ENCODE results near the gene FADS6.

The FADS6 gene

DNA sequence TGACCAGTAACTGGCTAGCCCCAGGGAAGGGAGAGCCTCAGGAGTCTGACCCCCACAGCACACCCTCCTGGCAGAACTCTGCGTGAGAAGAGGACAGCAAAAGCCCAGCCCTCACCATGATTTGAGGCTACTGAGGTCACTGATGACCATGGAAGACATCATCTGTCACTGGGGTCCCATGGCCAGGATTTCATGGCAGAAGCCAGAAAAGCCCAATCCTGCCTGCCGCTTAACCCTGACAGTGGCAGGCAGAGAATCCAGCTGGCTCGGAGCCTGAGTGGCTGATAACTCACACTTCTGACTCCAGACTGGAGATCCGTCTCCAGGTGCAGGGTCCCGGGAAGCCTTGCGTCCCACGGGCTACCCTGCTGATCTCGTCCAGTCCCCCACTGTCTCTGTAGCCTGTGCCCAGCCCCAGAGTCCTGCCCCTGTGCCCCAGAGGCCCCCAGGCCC, 51.3 kb downstream of the FADS6 start:
- Histone ChIP-seq H3K9me3 (ENCODE audit: control insufficient read depth in 1 of 2, low read length in 2 of 2) (no peaks in the 10 kb centered on the region), H3K4me1 (ENCODE audit: control insufficient read depth in 1 of 2, insufficient read depth in 2 of 2, low read length in 2 of 2) (peaks cover 4 to 17% of the 10 kb centered on the region in 2 donors), H3K27me3 (ENCODE audit: control insufficient read depth in 1 of 2, insufficient read depth in 2 of 2, low read length in 2 of 2) (peaks cover 0 to 6% of the 10 kb centered on the region in 2 donors), H3K9ac (ENCODE audit: low read depth in 1 of 2, low read length in 2 of 2) (no peak overlapping the region), H3K4me3 (ENCODE audit: low read depth in 1 of 2, low read length in 2 of 2) (peak overlapping the region in 1 of 2 donors; percentile 40), H3K36me3 (ENCODE audit: control insufficient read depth in 1 of 2, insufficient read depth in 2 of 2, low read length in 2 of 2) (peaks cover 0 to 3% of the 10 kb centered on the region in 2 donors), H3K27ac (ENCODE audit: low read depth, low read length) (no peak overlapping the region)

DNA sequence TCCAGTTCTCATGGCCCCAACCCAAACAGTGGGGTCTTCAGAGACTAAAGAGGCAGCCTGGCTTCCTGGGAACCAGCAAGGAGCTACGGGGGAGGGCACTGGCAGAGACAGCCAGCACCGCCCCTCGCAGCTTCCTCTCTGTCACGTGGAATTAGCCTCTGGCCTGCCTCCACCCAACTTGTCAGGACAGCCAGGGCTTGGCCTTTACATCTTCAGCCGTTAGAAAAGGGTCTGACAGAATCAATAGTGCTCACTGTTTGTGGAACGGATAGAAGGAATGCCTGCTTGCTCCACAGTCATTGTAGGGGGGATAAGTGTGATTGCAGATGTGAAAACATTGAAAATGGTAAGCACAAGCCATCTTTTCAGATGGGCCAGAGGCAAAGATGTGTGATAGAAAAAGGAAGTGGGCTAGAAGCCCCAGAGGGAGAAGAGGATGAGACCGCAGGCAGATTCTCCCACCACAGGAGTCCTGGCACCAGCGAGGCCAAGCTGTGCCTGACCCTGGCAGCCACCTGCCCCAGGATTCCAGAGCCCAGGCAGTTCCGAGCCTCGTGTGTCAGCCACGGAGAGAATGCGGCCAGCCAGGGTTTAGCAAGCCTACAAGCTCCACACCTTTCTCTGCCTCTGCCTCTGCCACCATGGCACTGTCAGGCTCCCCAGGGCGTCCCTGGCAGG, 52.3 kb downstream of the FADS6 start:
- H3K27ac ChIP-seq (ENCODE audit: low read depth, low read length) = no peak overlapping the region
- H3K9me3 ChIP-seq (ENCODE audit: control insufficient read depth in 1 of 2, low read length in 2 of 2) = no peaks in the 10 kb centered on the region
- H3K36me3 ChIP-seq (ENCODE audit: control insufficient read depth in 1 of 2, insufficient read depth in 2 of 2, low read length in 2 of 2) = peaks cover 6 to 7% of the 10 kb centered on the region in 2 donors
- H3K4me3 ChIP-seq (ENCODE audit: low read depth in 1 of 2, low read length in 2 of 2) = no peak overlapping the region
- no peak overlapping the region for H3K9ac ChIP-seq (ENCODE audit: low read depth in 1 of 2, low read length in 2 of 2)
- H3K4me1 ChIP-seq (ENCODE audit: control insufficient read depth in 1 of 2, insufficient read depth in 2 of 2, low read length in 2 of 2) = peaks cover 4 to 17% of the 10 kb centered on the region in 2 donors
- peaks cover 0 to 6% of the 10 kb centered on the region in 2 donors for H3K27me3 ChIP-seq (ENCODE audit: control insufficient read depth in 1 of 2, insufficient read depth in 2 of 2, low read length in 2 of 2)

- Histone ChIP-seq H3K4me3 (ENCODE audit: low read depth in 1 of 2, low read length in 2 of 2) (no peak overlapping the region), H3K27ac (ENCODE audit: low read depth, low read length) (no peak overlapping the region), H3K36me3 (ENCODE audit: control insufficient read depth in 1 of 2, insufficient read depth in 2 of 2, low read length in 2 of 2) (peaks cover 7 to 12% of the 10 kb centered on the region in 2 donors), H3K9me3 (ENCODE audit: control insufficient read depth in 1 of 2, low read length in 2 of 2) (no peaks in the 10 kb centered on the region), H3K27me3 (ENCODE audit: control insufficient read depth in 1 of 2, insufficient read depth in 2 of 2, low read length in 2 of 2) (peaks cover 0 to 6% of the 10 kb centered on the region in 2 donors), H3K4me1 (ENCODE audit: control insufficient read depth in 1 of 2, insufficient read depth in 2 of 2, low read length in 2 of 2) (peaks cover 4 to 17% of the 10 kb centered on the region in 2 donors), H3K9ac (ENCODE audit: low read depth in 1 of 2, low read length in 2 of 2) (no peak overlapping the region)
Measured at GRCh38 chr17:74839990-74840852, 53.2 kb downstream of the FADS6 start.

DNA sequence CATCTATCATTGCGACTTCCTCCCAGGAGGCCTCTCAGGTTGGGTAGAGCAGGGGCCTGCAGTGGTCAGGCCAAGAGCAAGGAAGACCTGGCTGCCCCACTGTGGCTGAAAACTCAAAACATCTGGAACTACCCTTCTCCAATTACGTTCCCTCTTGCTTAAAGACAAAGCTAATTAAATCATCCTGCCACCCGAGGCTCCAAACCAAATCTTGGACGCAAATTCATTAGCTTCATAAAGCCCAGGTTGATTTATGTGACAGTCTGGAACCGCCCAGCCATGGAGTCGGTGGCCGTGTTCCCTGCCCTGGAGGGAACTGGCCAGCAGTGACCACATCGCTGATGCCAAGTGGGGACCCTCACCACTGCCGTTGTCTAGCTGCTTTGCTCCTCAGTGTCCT, 55.2 kb downstream of the FADS6 start:
- Histone ChIP-seq H3K4me3 (ENCODE audit: low read depth in 1 of 2, low read length in 2 of 2) (no peak overlapping the region), H3K4me1 (ENCODE audit: control insufficient read depth in 1 of 2, insufficient read depth in 2 of 2, low read length in 2 of 2) (peaks cover 4 to 17% of the 10 kb centered on the region in 2 donors), H3K27me3 (ENCODE audit: control insufficient read depth in 1 of 2, insufficient read depth in 2 of 2, low read length in 2 of 2) (peaks cover 0 to 6% of the 10 kb centered on the region in 2 donors), H3K9ac (ENCODE audit: low read depth in 1 of 2, low read length in 2 of 2) (no peak overlapping the region), H3K27ac (ENCODE audit: low read depth, low read length) (no peak overlapping the region), H3K9me3 (ENCODE audit: control insufficient read depth in 1 of 2, low read length in 2 of 2) (no peaks in the 10 kb centered on the region), H3K36me3 (ENCODE audit: control insufficient read depth in 1 of 2, insufficient read depth in 2 of 2, low read length in 2 of 2) (peaks cover 7 to 12% of the 10 kb centered on the region in 2 donors)

GRCh38 chr17:74836691-74837467, 56.6 kb downstream of the FADS6 start:
- Histone ChIP-seq H3K27ac (ENCODE audit: low read depth, low read length) (no peak overlapping the region), H3K9me3 (ENCODE audit: control insufficient read depth in 1 of 2, low read length in 2 of 2) (no peaks in the 10 kb centered on the region), H3K27me3 (ENCODE audit: control insufficient read depth in 1 of 2, insufficient read depth in 2 of 2, low read length in 2 of 2) (no peaks in the 10 kb centered on the region), H3K36me3 (ENCODE audit: control insufficient read depth in 1 of 2, insufficient read depth in 2 of 2, low read length in 2 of 2) (peaks cover 7 to 12% of the 10 kb centered on the region in 2 donors), H3K4me3 (ENCODE audit: low read depth in 1 of 2, low read length in 2 of 2) (no peak overlapping the region), H3K4me1 (ENCODE audit: control insufficient read depth in 1 of 2, insufficient read depth in 2 of 2, low read length in 2 of 2) (peaks cover 5 to 20% of the 10 kb centered on the region in 2 donors), H3K9ac (ENCODE audit: low read depth in 1 of 2, low read length in 2 of 2) (no peak overlapping the region)

- Histone ChIP-seq H3K36me3 (ENCODE audit: control insufficient read depth in 1 of 2, insufficient read depth in 2 of 2, low read length in 2 of 2) (peaks cover 7 to 12% of the 10 kb centered on the region in 2 donors), H3K4me3 (ENCODE audit: low read depth in 1 of 2, low read length in 2 of 2) (no peak overlapping the region), H3K27me3 (ENCODE audit: control insufficient read depth in 1 of 2, insufficient read depth in 2 of 2, low read length in 2 of 2) (no peaks in the 10 kb centered on the region), H3K9ac (ENCODE audit: low read depth in 1 of 2, low read length in 2 of 2) (no peak overlapping the region), H3K27ac (ENCODE audit: low read depth, low read length) (no peak overlapping the region), H3K9me3 (ENCODE audit: control insufficient read depth in 1 of 2, low read length in 2 of 2) (no peaks in the 10 kb centered on the region), H3K4me1 (ENCODE audit: control insufficient read depth in 1 of 2, insufficient read depth in 2 of 2, low read length in 2 of 2) (peaks cover 10 to 14% of the 10 kb centered on the region in 2 donors)
Measured at GRCh38 chr17:74836191-74836590, 57.2 kb downstream of the FADS6 start.

DNA sequence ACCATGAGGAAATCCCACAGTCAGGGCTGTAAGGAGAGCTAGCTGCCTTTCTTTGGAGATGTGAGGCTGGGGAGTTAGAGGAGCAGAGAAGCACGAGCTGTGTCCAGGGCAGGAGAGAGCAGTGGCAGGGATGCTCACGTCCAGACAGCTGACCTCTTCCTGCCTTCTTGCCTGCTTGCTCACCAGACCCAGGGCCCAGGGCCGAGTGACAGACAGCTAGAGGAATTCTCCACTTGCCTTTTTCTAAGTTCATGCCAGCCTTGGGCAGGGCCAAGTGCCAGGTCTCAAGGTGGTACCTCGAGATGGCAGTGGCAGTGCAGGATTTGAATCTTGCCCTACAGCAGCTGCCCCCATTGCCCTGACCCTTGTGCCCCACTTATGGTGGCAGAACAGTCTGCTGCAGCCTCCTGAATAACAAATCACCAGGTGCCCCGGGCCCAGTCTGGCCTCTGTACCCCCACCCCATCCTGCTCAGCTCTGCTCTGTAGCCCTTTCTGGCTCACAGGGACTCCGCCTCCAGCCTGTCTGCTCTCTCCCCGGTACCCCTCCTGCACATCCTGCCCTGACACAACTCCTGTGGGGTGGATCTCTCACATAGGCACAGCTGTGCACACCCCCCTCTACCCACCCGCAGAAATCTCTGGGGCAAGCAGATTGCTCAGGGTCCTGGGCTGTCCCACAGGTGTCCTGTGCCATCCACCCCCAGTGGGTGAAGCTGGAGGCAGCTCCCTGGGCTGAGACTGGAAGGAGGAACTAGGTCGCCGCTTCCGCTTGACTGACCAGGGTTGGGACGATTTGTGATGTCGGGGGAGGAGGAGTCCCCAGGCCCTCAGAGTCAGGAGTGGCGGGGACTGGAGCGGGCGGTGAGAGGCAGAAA, 59.7 kb downstream of the FADS6 start:
- peaks cover 7 to 16% of the 10 kb centered on the region in 2 donors for H3K36me3 ChIP-seq (ENCODE audit: control insufficient read depth in 1 of 2, insufficient read depth in 2 of 2, low read length in 2 of 2)
- H3K9ac ChIP-seq (ENCODE audit: low read depth in 1 of 2, low read length in 2 of 2) = no peak overlapping the region
- no peaks in the 10 kb centered on the region for H3K27me3 ChIP-seq (ENCODE audit: control insufficient read depth in 1 of 2, insufficient read depth in 2 of 2, low read length in 2 of 2)
- H3K9me3 ChIP-seq (ENCODE audit: control insufficient read depth in 1 of 2, low read length in 2 of 2) = no peaks in the 10 kb centered on the region
- peaks cover 8 to 10% of the 10 kb centered on the region in 2 donors for H3K4me1 ChIP-seq (ENCODE audit: control insufficient read depth in 1 of 2, insufficient read depth in 2 of 2, low read length in 2 of 2)
- H3K4me3 ChIP-seq (ENCODE audit: low read depth in 1 of 2, low read length in 2 of 2) = no peak overlapping the region
- H3K27ac ChIP-seq (ENCODE audit: low read depth, low read length) = no peak overlapping the region

- Histone ChIP-seq H3K27me3 (ENCODE audit: control insufficient read depth in 1 of 2, insufficient read depth in 2 of 2, low read length in 2 of 2) (no peaks in the 10 kb centered on the region), H3K9me3 (ENCODE audit: control insufficient read depth in 1 of 2, low read length in 2 of 2) (no peaks in the 10 kb centered on the region), H3K9ac (ENCODE audit: low read depth in 1 of 2, low read length in 2 of 2) (no peak overlapping the region), H3K4me1 (ENCODE audit: control insufficient read depth in 1 of 2, insufficient read depth in 2 of 2, low read length in 2 of 2) (peaks cover 8 to 10% of the 10 kb centered on the region in 2 donors), H3K4me3 (ENCODE audit: low read depth in 1 of 2, low read length in 2 of 2) (no peak overlapping the region), H3K36me3 (ENCODE audit: control insufficient read depth in 1 of 2, insufficient read depth in 2 of 2, low read length in 2 of 2) (peaks cover 7 to 13% of the 10 kb centered on the region in 2 donors), H3K27ac (ENCODE audit: low read depth, low read length) (no peak overlapping the region)
Measured at GRCh38 chr17:74832421-74832820, 61.0 kb downstream of the FADS6 start.

- Histone ChIP-seq H3K27me3 (ENCODE audit: control insufficient read depth in 1 of 2, insufficient read depth in 2 of 2, low read length in 2 of 2) (no peaks in the 10 kb centered on the region), H3K27ac (ENCODE audit: low read depth, low read length) (no peak overlapping the region), H3K9ac (ENCODE audit: low read depth in 1 of 2, low read length in 2 of 2) (no peak overlapping the region), H3K9me3 (ENCODE audit: control insufficient read depth in 1 of 2, low read length in 2 of 2) (no peaks in the 10 kb centered on the region), H3K36me3 (ENCODE audit: control insufficient read depth in 1 of 2, insufficient read depth in 2 of 2, low read length in 2 of 2) (peaks cover 6 to 13% of the 10 kb centered on the region in 2 donors), H3K4me3 (ENCODE audit: low read depth in 1 of 2, low read length in 2 of 2) (no peak overlapping the region), H3K4me1 (ENCODE audit: control insufficient read depth in 1 of 2, insufficient read depth in 2 of 2, low read length in 2 of 2) (peaks cover 8 to 10% of the 10 kb centered on the region in 2 donors)
Measured at GRCh38 chr17:74831444-74832146, 61.8 kb downstream of the FADS6 start.
